HG03571 (cell line): ENCODE results near the gene NRAP.
"Not testable (repeated sequence)": the region's sequence is repeated elsewhere in the genome, so short reads cannot be mapped to it uniquely, and the experiment has no call there.

ENCODE experiments used
- ATAC-seq: cut with Tn5 transposase; IDR thresholded peaks from one replicate; pipeline ENCODE4 v1.9.1; 2021; ENCODE audit not compliant: unreplicated experiment

The NRAP gene

GRCh38 chr10:113681533-113682470, 18.0 kb upstream of the NRAP start:
- ATAC-seq, result peak; percentile 66

GRCh38 chr10:113680190-113681111, 16.6 kb upstream of the NRAP start:
- peak; percentile 4 for ATAC-seq

DNA sequence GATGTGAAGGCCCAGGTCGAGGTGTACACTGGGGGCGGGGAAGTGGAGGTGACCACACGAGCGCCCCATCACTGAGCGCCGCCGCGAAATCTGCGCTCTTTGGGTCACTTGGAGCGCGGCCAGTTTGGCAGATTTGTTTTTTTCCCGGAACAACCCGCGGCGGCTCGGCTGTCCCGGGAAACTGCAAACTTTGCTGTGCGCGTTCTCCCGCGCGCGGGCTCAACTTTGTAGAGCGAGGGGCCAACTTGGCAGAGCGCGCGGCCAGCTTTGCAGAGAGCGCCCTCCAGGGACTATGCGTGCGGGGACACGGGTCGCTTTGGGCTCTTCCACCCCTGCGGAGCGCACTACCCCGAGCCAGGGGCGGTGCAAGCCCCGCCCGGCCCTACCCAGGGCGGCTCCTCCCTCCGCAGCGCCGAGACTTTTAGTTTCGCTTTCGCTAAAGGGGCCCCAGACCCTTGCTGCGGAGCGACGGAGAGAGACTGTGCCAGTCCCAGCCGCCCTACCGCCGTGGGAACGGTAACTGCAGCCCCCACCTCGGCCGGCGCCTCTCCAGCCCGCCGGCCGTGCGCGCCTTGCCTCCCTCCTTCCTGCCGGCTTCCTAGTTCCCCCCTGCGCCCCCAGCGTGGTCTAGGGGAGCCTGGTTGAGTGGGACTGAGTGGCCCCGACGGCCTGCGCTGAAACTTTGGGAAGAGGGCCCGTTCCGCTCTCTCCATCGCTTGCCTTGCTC, 15.8 kb upstream of the NRAP start, which contains the start of gene CASP7:
TSS of gene CASP7 (plus strand) at position 450 of the 727 bp plus-strand sequence. CDS start 17,582 bp downstream, outside the sequence.
- ATAC-seq, result peak; percentile 68

- ATAC-seq, result peak; percentile 66
These were observed 2.9 kb upstream of the NRAP start for GRCh38 chr10:113666682-113667252.

GRCh38 chr10:113665806-113666354, 2.0 kb upstream of the NRAP start:
- ATAC-seq, result no peak

- ATAC-seq, result no peak
These were observed 1.5 kb upstream of the NRAP start for GRCh38 chr10:113665352-113665751.

DNA sequence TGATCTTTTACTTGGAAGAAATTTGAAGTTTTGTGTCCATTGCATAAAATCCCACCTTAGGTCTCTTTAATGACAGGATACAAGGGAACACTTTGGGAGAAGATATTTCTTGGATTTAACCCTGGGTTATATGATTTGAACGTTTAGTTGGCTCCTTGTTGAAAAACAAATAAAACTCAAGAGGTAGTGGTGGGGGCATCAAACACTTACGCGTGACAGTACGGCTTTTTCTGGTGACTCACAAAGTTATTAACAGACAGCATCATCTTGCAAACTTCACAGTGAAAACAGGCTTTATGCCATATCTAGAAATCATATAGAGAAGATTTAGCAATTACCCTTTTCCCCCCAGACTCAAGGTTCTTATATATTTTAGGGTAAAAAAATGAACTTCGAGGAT, 699 bp downstream of the NRAP start:
- ATAC-seq, result no peak

GRCh38 chr10:113661332-113661731, 2.5 kb downstream of the NRAP start:
- no peak for ATAC-seq

DNA sequence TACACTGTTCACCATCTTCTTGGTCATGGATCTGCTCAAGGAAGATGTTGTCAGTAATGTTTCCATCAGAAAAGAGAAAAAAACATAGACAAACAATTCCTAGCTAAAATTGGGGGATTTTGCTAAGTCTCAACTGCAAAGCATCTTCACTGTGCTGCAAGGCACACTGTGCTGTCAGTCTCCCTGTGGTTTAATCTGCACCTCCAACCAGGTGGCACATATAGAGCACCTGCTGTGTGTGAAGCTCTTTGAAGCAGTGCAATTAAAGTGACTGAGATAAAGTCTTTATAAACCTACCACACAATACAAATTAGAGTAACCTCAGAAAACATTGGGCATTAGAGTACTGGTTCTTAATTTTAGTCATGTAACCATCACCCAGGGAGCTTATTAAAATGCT, 6.3 kb downstream of the NRAP start:
- no peak for ATAC-seq

- no peak for ATAC-seq
These were observed 6.9 kb downstream of the NRAP start for GRCh38 chr10:113656896-113657295.

DNA sequence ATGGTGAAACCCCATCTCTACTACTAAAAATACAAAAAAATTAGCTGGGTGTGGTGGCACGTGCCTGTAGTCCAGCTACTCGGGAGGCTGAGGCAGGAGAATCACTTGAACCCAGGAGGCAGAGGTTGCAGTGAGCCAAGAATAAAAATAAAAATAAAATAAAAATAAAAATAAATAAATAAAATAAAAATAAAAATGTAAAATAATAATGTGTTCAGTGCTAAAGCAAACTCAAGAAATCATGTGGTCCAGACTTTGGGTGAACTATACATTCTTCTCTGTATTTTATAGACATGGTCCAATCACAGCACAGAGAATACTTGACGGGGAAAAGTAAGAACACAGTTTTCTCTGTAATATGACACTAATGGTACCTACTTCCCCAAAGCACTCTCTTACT, 11.4 kb downstream of the NRAP start:
- not testable (repeated sequence) for ATAC-seq

- ATAC-seq, result no peak
These were observed 11.9 kb downstream of the NRAP start for GRCh38 chr10:113651898-113652297.

DNA sequence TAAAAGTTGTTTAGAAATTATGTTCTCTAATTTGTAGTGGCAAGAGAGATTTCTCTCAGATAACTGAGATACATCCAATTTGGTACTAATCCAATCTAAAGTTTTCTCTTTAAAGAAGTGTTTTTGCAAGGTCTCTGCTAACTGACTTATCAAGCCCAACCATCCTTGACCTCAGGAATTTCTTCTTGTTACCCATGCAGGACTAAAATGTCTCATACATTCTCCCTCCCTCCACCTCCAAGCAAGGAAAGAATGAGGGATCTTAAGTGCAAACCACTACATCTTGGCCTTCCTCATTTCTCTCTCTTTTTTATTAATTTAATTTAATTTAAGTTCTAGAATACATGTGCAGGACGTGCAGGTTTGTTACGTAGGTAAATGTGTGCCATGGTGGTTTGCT, 12.8 kb downstream of the NRAP start:
- ATAC-seq, result no peak

- no peak for ATAC-seq
These were observed 13.7 kb downstream of the NRAP start for GRCh38 chr10:113650172-113650571.

DNA sequence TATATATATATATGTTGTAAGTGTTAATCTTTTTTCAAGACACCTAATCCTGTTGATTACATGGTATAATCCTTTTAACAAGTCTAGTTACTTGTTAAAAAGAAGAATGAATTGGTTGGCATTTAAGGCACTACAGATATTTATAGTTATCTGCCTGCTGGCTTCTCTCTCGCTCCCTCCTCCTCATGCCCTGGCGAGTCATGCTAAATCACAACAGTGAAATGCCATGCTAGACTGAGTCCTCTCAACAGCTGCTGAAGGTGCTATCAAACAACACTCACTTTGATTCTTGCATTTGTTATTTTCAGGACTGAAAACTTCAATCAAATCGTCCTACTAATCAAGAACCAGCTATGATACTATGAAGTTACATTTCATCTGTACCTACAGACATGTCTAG, 15.4 kb downstream of the NRAP start:
- ATAC-seq, result no peak

DNA sequence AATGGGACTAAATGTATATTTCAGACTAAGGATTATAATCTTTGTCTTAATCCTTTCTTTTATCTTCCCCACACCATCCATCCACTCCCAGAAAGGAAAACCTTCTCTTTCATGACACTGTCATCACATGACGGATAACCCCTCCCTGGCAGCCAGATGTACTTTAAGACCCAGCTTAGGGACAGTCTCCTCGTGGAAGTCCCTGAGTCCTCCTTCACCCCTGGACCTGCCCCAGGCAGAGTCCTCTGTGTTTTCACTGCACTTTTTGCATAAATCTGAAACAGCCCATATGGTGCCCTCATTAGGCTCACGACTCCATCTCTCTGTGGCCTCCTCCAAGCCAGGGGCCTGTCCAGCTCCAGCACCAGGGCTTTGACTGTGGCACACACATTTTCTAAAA, 16.0 kb downstream of the NRAP start:
- ATAC-seq, result no peak

DNA sequence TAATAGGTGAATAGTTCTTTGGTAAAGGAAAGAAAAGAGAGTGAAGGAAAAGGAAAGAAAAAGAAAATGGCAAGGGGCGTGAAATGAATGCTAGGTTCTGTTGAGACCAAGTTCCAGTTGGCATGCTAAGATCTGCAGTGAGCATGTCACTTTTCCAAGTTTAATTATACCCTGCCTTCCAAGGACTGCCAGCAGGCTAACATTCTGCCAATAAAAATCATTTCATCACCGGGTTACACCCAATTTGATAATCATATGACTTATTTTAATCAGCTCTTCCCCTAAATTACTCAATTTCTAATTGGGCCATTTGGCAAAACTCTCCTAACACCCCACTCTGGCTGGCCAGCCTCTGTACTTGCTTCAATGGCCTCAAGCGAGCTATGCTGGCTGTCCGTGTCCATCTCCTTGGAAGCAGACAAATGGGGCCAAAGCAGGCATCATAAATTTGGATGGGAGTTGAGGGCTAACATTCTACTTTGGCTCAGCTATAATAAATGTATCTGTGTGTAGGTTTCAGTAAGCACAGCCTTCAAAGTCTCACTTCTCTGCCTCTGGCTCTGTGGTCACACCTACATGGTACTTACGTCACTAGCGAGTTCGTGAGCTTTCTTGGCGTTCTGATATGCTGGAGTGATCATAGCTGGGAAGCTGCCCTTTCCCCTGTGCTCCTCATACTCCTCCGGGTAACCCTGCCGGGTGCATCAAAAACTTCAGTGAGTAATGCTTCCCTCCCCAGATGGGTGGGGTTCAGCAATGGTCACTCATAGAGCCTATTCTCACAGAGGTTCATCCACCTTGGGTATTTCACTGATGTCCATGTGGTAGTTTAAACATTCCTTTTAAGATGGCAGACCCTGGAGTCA, 17.3 kb downstream of the NRAP start:
- no peak for ATAC-seq

DNA sequence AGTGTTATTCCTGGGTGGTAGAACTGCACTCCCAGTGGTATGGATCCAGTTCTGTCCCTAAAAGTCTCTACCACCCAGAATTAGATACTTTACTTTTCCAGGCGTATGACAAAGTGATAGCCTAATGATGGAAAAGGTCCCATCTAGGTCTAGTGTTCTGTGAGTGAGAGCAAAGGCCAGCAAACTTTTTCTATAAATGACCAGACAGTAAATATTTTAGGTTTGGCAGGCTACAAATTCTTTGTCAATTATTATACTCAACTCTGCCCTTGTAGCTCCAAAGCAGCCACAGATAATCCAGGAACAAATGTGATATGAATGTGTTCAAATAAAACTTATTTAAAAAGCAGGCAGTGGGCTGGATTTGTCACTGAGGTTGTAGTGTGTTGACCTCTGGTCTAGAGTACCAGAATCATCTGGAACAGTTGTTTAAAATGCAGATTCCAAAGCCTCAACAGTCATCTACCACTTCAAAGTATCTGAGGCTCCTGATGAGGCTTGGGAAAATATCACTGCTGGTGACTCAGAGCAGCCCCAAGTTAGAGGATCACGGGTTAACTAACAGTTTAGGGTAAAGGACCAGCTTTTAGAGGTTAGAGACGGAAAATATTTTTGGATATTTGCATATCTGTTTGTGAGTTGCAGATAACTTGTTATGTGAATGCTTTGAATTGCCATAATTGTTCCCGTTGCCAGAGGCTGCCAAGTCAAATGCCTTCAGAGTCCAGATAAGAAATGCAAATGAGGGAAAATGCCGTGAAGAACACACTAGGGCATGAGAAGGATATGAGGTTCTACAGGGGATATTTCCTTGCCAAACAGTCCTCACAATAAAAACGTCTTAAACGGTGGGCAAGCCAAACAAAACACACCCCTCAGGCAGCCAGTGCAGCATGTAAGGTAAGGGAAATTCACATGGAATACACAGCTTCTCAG, 19.4 kb downstream of the NRAP start:
- ATAC-seq, result no peak
